ENCODE results near the gene PDZRN3. TPM values are rescaled to one million over a fixed set of nuclear protein-coding genes. Genes with fewer than 3 reads are reported as not detected.

Gene PDZRN3
- total RNA-seq, 1 donor from 2014 or later: 19.8 TPM

DNA sequence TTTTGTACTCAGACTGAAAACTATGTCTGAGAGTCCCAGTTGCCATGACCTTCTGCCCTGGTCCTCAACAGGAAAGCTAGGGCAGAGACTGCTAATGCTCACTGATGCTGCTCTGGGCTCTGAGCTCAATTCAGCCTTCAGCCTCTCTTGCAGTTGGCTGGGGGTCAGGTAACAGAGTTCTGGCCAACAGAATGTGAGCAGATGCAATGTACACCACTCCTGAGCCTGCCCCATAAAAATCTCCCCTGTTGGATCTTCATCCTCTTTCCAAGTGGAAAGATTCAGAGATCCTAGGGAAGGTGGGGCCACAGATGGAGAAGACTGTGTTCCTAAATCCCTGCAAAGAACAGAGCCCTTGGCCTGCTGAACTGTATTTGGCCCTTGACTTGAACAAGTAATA, 87.8 kb downstream of the PDZRN3 start:
- H3K36me3 ChIP-seq (ENCODE audit: insufficient read depth, low read length): no peaks in the 10 kb centered on the region
- H3K9me3 ChIP-seq (ENCODE audit: insufficient read depth, low read depth, low read length): no peaks in the 10 kb centered on the region
- peaks cover 2% of the 10 kb centered on the region for H3K9me3 Mint-ChIP-seq (ENCODE audit: unreplicated experiment)
- TF ChIP-seq EZH2 (IDR thresholded peaks at IDR 0.05; ENCODE audit: insufficient read depth, low read length): no peak
- TF ChIP-seq, protein P1, sequence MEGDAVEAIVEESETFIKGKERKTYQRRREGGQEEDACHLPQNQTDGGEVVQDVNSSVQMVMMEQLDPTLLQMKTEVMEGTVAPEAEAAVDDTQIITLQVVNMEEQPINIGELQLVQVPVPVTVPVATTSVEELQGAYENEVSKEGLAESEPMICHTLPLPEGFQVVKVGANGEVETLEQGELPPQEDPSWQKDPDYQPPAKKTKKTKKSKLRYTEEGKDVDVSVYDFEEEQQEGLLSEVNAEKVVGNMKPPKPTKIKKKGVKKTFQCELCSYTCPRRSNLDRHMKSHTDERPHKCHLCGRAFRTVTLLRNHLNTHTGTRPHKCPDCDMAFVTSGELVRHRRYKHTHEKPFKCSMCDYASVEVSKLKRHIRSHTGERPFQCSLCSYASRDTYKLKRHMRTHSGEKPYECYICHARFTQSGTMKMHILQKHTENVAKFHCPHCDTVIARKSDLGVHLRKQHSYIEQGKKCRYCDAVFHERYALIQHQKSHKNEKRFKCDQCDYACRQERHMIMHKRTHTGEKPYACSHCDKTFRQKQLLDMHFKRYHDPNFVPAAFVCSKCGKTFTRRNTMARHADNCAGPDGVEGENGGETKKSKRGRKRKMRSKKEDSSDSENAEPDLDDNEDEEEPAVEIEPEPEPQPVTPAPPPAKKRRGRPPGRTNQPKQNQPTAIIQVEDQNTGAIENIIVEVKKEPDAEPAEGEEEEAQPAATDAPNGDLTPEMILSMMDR (IDR thresholded peaks at IDR 0.05; ENCODE audit: insufficient read depth, low read depth, low read length): no peak
- H2AFZ ChIP-seq (ENCODE audit: low read depth, low read length): no peak overlapping the region
- no peak overlapping the region for H3K4me3 ChIP-seq (ENCODE audit: insufficient read depth, low read depth, low read length)
- no peak overlapping the region for H3K27ac ChIP-seq (ENCODE audit: low read depth, low read length)
- FAIRE-seq: no peak
- H4K20me1 ChIP-seq (ENCODE audit: insufficient read depth, low read length): no peaks in the 10 kb centered on the region
- H3K27me3 ChIP-seq (ENCODE audit: insufficient read depth, low read length): no peaks in the 10 kb centered on the region
- no peak overlapping the region for H3K4me2 ChIP-seq (ENCODE audit: low read length)
- H3K4me3 Mint-ChIP-seq (ENCODE audit: unreplicated experiment): no peak overlapping the region
- H3K36me3 Mint-ChIP-seq (ENCODE audit: low read depth, unreplicated experiment): peaks cover 5% of the 10 kb centered on the region
- peaks cover 27% of the 10 kb centered on the region for H3K4me1 Mint-ChIP-seq (ENCODE audit: low read depth, unreplicated experiment)
- no peaks in the 10 kb centered on the region for H3K79me2 ChIP-seq (ENCODE audit: insufficient read depth, low read length)
- H3K27ac Mint-ChIP-seq (ENCODE audit: unreplicated experiment): no peak overlapping the region
- no peaks in the 10 kb centered on the region for H3K27me3 Mint-ChIP-seq (ENCODE audit: low read depth, unreplicated experiment)
- H3K4me1 ChIP-seq (ENCODE audit: insufficient read depth, low read length): no peaks in the 10 kb centered on the region
- no peak for DNase-seq (ENCODE audit: low read depth)
- no peak overlapping the region for H3K9ac ChIP-seq (ENCODE audit: low read length)

DNA sequence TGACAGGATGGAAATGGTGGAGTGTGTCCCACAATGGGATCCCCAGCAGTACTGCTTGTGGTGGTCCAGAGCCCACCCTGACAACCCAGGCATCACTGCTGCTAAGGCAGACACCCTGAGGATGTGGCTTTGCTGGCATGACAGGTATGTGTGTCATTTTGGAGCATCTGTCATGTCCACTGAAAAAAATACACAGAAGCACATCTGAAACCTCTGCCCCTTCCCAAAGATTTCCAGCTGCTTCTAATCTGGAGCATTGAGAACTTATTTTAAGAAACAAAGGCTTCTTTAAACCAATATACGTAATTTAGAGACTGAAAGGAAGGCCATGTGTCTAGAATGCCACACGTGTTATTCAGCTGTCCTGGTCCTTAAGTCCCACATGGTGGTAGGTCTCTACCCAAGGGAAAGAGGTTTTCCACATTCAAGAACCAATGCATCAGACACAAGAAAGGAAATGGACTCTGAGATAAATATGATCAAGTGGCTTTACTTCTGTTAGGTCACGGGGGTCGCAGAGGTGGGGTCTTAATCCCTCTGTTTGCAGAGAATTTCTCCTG, 88.3 kb downstream of the PDZRN3 start:
- no peaks in the 10 kb centered on the region for H3K27me3 Mint-ChIP-seq (ENCODE audit: low read depth, unreplicated experiment)

DNA sequence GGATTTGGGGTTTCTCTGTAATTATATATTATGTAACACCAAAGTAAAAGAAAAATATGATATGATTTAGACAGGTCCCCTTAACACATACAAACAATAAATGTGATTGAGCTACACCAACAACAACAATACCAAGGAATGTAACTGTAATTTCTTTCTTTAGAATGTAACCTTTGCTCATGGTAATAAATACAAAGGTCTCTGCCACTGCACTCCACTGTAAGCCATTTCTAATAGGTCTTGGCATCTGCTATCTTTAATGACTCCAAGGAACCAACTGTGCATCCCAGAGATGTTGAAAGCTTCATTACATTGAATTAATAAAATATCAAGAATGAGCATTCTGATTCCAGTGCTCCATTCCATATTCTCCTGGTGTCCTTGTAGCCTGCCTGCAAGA, 88.8 kb downstream of the PDZRN3 start:
- FAIRE-seq (no peak), DNase-seq (ENCODE audit: low read depth) (no peak)
- Histone ChIP-seq H2AFZ (ENCODE audit: low read depth, low read length) (no peak overlapping the region), H3K79me2 (ENCODE audit: insufficient read depth, low read length) (peaks cover 3% of the 10 kb centered on the region), H3K4me2 (ENCODE audit: low read length) (no peak overlapping the region), H3K27me3 (ENCODE audit: insufficient read depth, low read length) (no peaks in the 10 kb centered on the region), H3K4me3 (ENCODE audit: insufficient read depth, low read depth, low read length) (no peak overlapping the region), H3K4me1 (ENCODE audit: insufficient read depth, low read length) (no peaks in the 10 kb centered on the region), H3K36me3 (ENCODE audit: insufficient read depth, low read length) (no peaks in the 10 kb centered on the region), H3K9ac (ENCODE audit: low read length) (no peak overlapping the region), H3K9me3 (ENCODE audit: insufficient read depth, low read depth, low read length) (no peaks in the 10 kb centered on the region), H4K20me1 (ENCODE audit: insufficient read depth, low read length) (no peaks in the 10 kb centered on the region), H3K27ac (ENCODE audit: low read depth, low read length) (no peak overlapping the region)
- H3K9me3 Mint-ChIP-seq (ENCODE audit: unreplicated experiment): peaks cover 2% of the 10 kb centered on the region
- H3K36me3 Mint-ChIP-seq (ENCODE audit: low read depth, unreplicated experiment): peaks cover 5% of the 10 kb centered on the region
- no peak overlapping the region for H3K4me3 Mint-ChIP-seq (ENCODE audit: unreplicated experiment)
- TF ChIP-seq, protein P1 (IDR thresholded peaks at IDR 0.05; ENCODE audit: insufficient read depth, low read depth, low read length): no peak
- TF ChIP-seq EZH2 (IDR thresholded peaks at IDR 0.05; ENCODE audit: insufficient read depth, low read length): no peak
- no peak overlapping the region for H3K27ac Mint-ChIP-seq (ENCODE audit: unreplicated experiment)
- H3K4me1 Mint-ChIP-seq (ENCODE audit: low read depth, unreplicated experiment): peaks cover 22% of the 10 kb centered on the region
- no peaks in the 10 kb centered on the region for H3K27me3 Mint-ChIP-seq (ENCODE audit: low read depth, unreplicated experiment)

More for the DNA sequence above, 88.3 kb downstream of the PDZRN3 start:
- TF ChIP-seq EZH2 (IDR thresholded peaks at IDR 0.05; ENCODE audit: insufficient read depth, low read length): no peak
- TF ChIP-seq, protein P1 (IDR thresholded peaks at IDR 0.05; ENCODE audit: insufficient read depth, low read depth, low read length): no peak
- Histone ChIP-seq H3K4me2 (ENCODE audit: low read length) (no peak overlapping the region), H3K9me3 (ENCODE audit: insufficient read depth, low read depth, low read length) (no peaks in the 10 kb centered on the region), H4K20me1 (ENCODE audit: insufficient read depth, low read length) (no peaks in the 10 kb centered on the region), H3K36me3 (ENCODE audit: insufficient read depth, low read length) (no peaks in the 10 kb centered on the region), H3K79me2 (ENCODE audit: insufficient read depth, low read length) (peaks cover under 1% of the 10 kb centered on the region), H2AFZ (ENCODE audit: low read depth, low read length) (no peak overlapping the region), H3K9ac (ENCODE audit: low read length) (no peak overlapping the region), H3K4me1 (ENCODE audit: insufficient read depth, low read length) (no peaks in the 10 kb centered on the region), H3K27me3 (ENCODE audit: insufficient read depth, low read length) (no peaks in the 10 kb centered on the region), H3K27ac (ENCODE audit: low read depth, low read length) (no peak overlapping the region), H3K4me3 (ENCODE audit: insufficient read depth, low read depth, low read length) (no peak overlapping the region)
- H3K27ac Mint-ChIP-seq (ENCODE audit: unreplicated experiment): no peak overlapping the region
- peaks cover 27% of the 10 kb centered on the region for H3K4me1 Mint-ChIP-seq (ENCODE audit: low read depth, unreplicated experiment)
- FAIRE-seq: no peak
- no peak overlapping the region for H3K4me3 Mint-ChIP-seq (ENCODE audit: unreplicated experiment)
- peaks cover 2% of the 10 kb centered on the region for H3K9me3 Mint-ChIP-seq (ENCODE audit: unreplicated experiment)
- no peak for DNase-seq (ENCODE audit: low read depth)
- H3K36me3 Mint-ChIP-seq (ENCODE audit: low read depth, unreplicated experiment): peaks cover 5% of the 10 kb centered on the region

All from astrocyte (in vitro differentiated cells and primary cell).